Keratinocyte (primary cell): ENCODE results near the gene SYT1. TPM values are rescaled to one million over a fixed set of nuclear protein-coding genes. Genes with fewer than 3 reads are reported as not detected.
"Not testable (repeated sequence)": the region's sequence is repeated elsewhere in the genome, so short reads cannot be mapped to it uniquely, and the experiment has no call there.

ENCODE experiments used
- DNase-seq: peaks from one replicate; pipeline ENCODE4 v3.0.0-alpha.2; 2011; ENCODE audit warnings: low read depth, missing footprints, low spot score
- FAIRE-seq: peaks from 2 replicates; lab custom pipeline; 2011; peaks lifted over from hg19 to GRCh38; lab: Jason Lieb, UNC
- H2AFZ ChIP-seq: 2 replicates; pipeline ENCODE4 v1.6.0; 2012; ENCODE audit warnings: low read length, control low read depth, inconsistent platforms; ENCODE audit not compliant: control insufficient read depth
- H3K27ac ChIP-seq: 2 replicates; pipeline ENCODE4 v1.5.1; 2011; ENCODE audit warnings: low read length; ENCODE audit not compliant: control insufficient read depth, insufficient read depth
- H3K27me3 ChIP-seq: 3 replicates; pipeline ENCODE4 v1.6.0; 2011; ENCODE audit warnings: low read length; ENCODE audit not compliant: control insufficient read depth, insufficient read depth; ENCODE audit errors: extremely low read depth
- H3K36me3 ChIP-seq, 2 experiments: 2 replicates in 1 of 2; 3 replicates in 1 of 2; pipeline ENCODE4 v1.5.1; 2011; ENCODE audit warnings: low read length in 2 of 2, mild to moderate bottlenecking in 1 of 2; ENCODE audit not compliant: control insufficient read depth in 2 of 2, insufficient read depth in 2 of 2; ENCODE audit errors: extremely low read depth in 1 of 2
- H3K4me1 ChIP-seq: 3 replicates; pipeline ENCODE4 v1.5.1; 2011; ENCODE audit warnings: low read length; ENCODE audit not compliant: control insufficient read depth, insufficient read depth; ENCODE audit errors: extremely low read depth
- H3K4me2 ChIP-seq: 3 replicates; pipeline ENCODE4 v1.6.0; 2011; ENCODE audit warnings: low read depth, low read length; ENCODE audit not compliant: control insufficient read depth, insufficient read depth; ENCODE audit errors: extremely low read depth
- H3K4me3 ChIP-seq, 3 experiments: fragments of 200-600 bp in 1 of 3; sonication (generic) in 1 of 3; 2 replicates in 2 of 3; 3 replicates in 1 of 3; pipeline ENCODE4 v1.5.1; 2011 to 2016; ENCODE audit warnings: low read length in 3 of 3, mild to moderate bottlenecking in 3 of 3, control low read depth in 2 of 3, inconsistent platforms in 1 of 3, low read depth in 1 of 3, mixed read lengths in 1 of 3, mixed run types in 1 of 3, moderate library complexity in 1 of 3; ENCODE audit not compliant: control insufficient read depth in 2 of 3, insufficient read depth in 2 of 3; ENCODE audit errors: extremely low read depth in 1 of 3
- H3K79me2 ChIP-seq: 2 replicates; pipeline ENCODE4 v1.6.0; 2012; ENCODE audit warnings: low read length; ENCODE audit not compliant: control insufficient read depth, insufficient read depth
- H3K9ac ChIP-seq: 3 replicates; pipeline ENCODE4 v1.6.0; 2011; ENCODE audit warnings: low read length; ENCODE audit not compliant: control insufficient read depth, insufficient read depth; ENCODE audit errors: extremely low read depth
- H3K9me1 ChIP-seq: 3 replicates; pipeline ENCODE4 v1.6.0; 2011; ENCODE audit warnings: low read length; ENCODE audit not compliant: control insufficient read depth, insufficient read depth; ENCODE audit errors: extremely low read depth
- H3K9me3 ChIP-seq: 2 replicates; pipeline ENCODE4 v1.5.1; 2012; ENCODE audit warnings: low read depth, low read length; ENCODE audit not compliant: control insufficient read depth
- H4K20me1 ChIP-seq: 3 replicates; pipeline ENCODE4 v1.6.0; 2011; ENCODE audit warnings: low read length; ENCODE audit not compliant: control insufficient read depth, insufficient read depth; ENCODE audit errors: extremely low read depth
- EZH2 ChIP-seq: IDR thresholded peaks from one replicate; pipeline ENCODE4 v1.6.1; 2012; ENCODE audit warnings: inconsistent platforms, mild to moderate bottlenecking, low read length, moderate library complexity
- dilution Hi-C: fragments of 300-500 bp; cut with MboI; formaldehyde crosslinking; loops from one replicate; pipeline ENCODE4 v1.7.0; 2020; ENCODE audit warnings: low sequenced_read_pairs; ENCODE audit not compliant: extremely low pct_ligation_motif_present
- polyA plus RNA-seq, 5 experiments: library from polyadenylated mRNA; depleted of rRNA in 3 of 5; stranded (reverse) in 3 of 5; stranded (forward) in 1 of 5; unstranded in 1 of 5; fragments of >200 nt; gene quantifications; 1 replicate in 1 of 5; 2 replicates in 3 of 5; 3 replicates in 1 of 5; pipeline versions ENCODE4 v1.2.1 to v1.2.3, GENCODE V29; 2011 to 2012; ENCODE audit warnings: missing spikeins in 2 of 5, low read depth in 1 of 5, low replicate concordance in 1 of 5
- TF ChIP-seq, protein P1 (sequence below), 3 experiments: IDR thresholded peaks in 1 of 3; conservative IDR thresholded peaks in 1 of 3; optimal IDR thresholded peaks in 1 of 3; 2 replicates in 2 of 3; 3 replicates in 1 of 3; pipeline versions ENCODE3 to v1.5.1; 2011; ENCODE audit warnings: low read length in 3 of 3, mild to moderate bottlenecking in 3 of 3, moderate library complexity in 2 of 3, control low read depth in 1 of 3, inconsistent platforms in 1 of 3; ENCODE audit not compliant: insufficient read depth in 2 of 3; ENCODE audit errors: extremely low read depth in 1 of 3

The SYT1 gene
- polyA plus RNA-seq, 1 donor (not counting 4 experiments of a cell fraction or from before 2014, with no cell fraction given): 6.1 TPM

DNA sequence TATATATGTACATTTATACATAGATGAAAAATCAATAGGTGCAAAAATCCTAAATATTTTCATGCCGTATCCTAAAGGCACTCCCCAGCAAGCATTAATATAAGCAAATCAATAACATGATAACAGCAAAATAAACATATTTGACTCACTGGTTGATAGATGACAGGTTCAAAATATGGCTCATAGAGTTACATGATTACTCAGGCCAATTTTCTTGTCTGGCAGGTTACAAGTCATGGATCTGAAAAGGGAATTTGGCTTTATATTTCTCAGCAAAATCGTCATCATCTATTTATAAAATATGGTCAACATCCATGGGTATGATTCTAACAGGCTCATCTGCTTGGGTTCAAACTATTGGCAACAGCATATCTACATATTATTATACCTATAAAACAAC, 34.9 kb upstream of the SYT1 start:
- H3K9ac ChIP-seq: no peak overlapping the region
- H3K36me3 ChIP-seq: no peaks in the 10 kb centered on the region
- DNase-seq: no peak
- FAIRE-seq: no peak
- no peaks in the 10 kb centered on the region for H3K27me3 ChIP-seq
- H3K4me1 ChIP-seq: no peaks in the 10 kb centered on the region
- no peak overlapping the region for H2AFZ ChIP-seq
- no peaks in the 10 kb centered on the region for H3K79me2 ChIP-seq
- H3K9me3 ChIP-seq: no peaks in the 10 kb centered on the region
- H3K4me3 ChIP-seq: no peak overlapping the region
- no peaks in the 10 kb centered on the region for H3K9me1 ChIP-seq
- TF ChIP-seq, protein P1, sequence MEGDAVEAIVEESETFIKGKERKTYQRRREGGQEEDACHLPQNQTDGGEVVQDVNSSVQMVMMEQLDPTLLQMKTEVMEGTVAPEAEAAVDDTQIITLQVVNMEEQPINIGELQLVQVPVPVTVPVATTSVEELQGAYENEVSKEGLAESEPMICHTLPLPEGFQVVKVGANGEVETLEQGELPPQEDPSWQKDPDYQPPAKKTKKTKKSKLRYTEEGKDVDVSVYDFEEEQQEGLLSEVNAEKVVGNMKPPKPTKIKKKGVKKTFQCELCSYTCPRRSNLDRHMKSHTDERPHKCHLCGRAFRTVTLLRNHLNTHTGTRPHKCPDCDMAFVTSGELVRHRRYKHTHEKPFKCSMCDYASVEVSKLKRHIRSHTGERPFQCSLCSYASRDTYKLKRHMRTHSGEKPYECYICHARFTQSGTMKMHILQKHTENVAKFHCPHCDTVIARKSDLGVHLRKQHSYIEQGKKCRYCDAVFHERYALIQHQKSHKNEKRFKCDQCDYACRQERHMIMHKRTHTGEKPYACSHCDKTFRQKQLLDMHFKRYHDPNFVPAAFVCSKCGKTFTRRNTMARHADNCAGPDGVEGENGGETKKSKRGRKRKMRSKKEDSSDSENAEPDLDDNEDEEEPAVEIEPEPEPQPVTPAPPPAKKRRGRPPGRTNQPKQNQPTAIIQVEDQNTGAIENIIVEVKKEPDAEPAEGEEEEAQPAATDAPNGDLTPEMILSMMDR (optimal IDR thresholded peaks at IDR 0.05 in 1 of 3, IDR thresholded peaks at IDR 0.05 in 1 of 3, conservative IDR thresholded peaks at IDR 0.05 in 1 of 3; ENCODE audit: extremely low read depth in 1 of 3, insufficient read depth in 2 of 3, low read length in 3 of 3): no peak
- TF ChIP-seq EZH2: no peak
- H3K4me2 ChIP-seq: no peak overlapping the region
- dilution Hi-C loops: no loop called here
- H3K27ac ChIP-seq: no peak overlapping the region
- no peaks in the 10 kb centered on the region for H4K20me1 ChIP-seq

GRCh38 chr12:78835493-78835892, 29.1 kb upstream of the SYT1 start:
- no peak for DNase-seq
- TF ChIP-seq, protein P1 (optimal IDR thresholded peaks at IDR 0.05 in 1 of 3, IDR thresholded peaks at IDR 0.05 in 1 of 3, conservative IDR thresholded peaks at IDR 0.05 in 1 of 3; ENCODE audit: extremely low read depth in 1 of 3, insufficient read depth in 2 of 3, low read length in 3 of 3): no peak
- no peak for TF ChIP-seq EZH2
- Histone ChIP-seq H3K9me3 (no peaks in the 10 kb centered on the region), H3K9me1 (no peaks in the 10 kb centered on the region), H2AFZ (no peak overlapping the region), H3K4me1 (no peaks in the 10 kb centered on the region), H3K79me2 (no peaks in the 10 kb centered on the region), H3K9ac (no peak overlapping the region), H3K36me3 (no peaks in the 10 kb centered on the region), H3K4me3 (no peak overlapping the region), H3K27me3 (no peaks in the 10 kb centered on the region), H4K20me1 (no peaks in the 10 kb centered on the region), H3K4me2 (no peak overlapping the region), H3K27ac (no peak overlapping the region)
- FAIRE-seq: no peak
- dilution Hi-C loops: no loop called here

GRCh38 chr12:78840518-78841019, 24.0 kb upstream of the SYT1 start:
- H2AFZ ChIP-seq, H3K9ac ChIP-seq, H3K79me2 ChIP-seq, H4K20me1 ChIP-seq, H3K9me3 ChIP-seq, H3K4me3 ChIP-seq, H3K27me3 ChIP-seq, H3K9me1 ChIP-seq, dilution Hi-C loops, H3K4me2 ChIP-seq, H3K4me1 ChIP-seq, DNase-seq, H3K27ac ChIP-seq, FAIRE-seq, H3K36me3 ChIP-seq: not testable (repeated sequence)
